ELR (cell line): Measurements from ENCODE around the gene TMEM82.
"Not testable (repeated sequence)": the region's sequence is repeated elsewhere in the genome, so short reads cannot be mapped to it uniquely, and the experiment has no call there.

ENCODE experiments used
- DNase-seq: peaks from one replicate; pipeline ENCODE4 v3.0.0-alpha.2; 2015; ENCODE audit warnings: low read depth

TMEM82 gene

GRCh38 chr1:15742339-15742801, at the start of gene TMEM82:
Gene TMEM82, plus strand, starts transcription at chr1:15742499. Its CDS starts 61 bp downstream, at chr1:15742560.
- no peak for DNase-seq

GRCh38 chr1:15693371-15693770, 48.9 kb upstream of the TMEM82 start:
- no peak for DNase-seq

DNA sequence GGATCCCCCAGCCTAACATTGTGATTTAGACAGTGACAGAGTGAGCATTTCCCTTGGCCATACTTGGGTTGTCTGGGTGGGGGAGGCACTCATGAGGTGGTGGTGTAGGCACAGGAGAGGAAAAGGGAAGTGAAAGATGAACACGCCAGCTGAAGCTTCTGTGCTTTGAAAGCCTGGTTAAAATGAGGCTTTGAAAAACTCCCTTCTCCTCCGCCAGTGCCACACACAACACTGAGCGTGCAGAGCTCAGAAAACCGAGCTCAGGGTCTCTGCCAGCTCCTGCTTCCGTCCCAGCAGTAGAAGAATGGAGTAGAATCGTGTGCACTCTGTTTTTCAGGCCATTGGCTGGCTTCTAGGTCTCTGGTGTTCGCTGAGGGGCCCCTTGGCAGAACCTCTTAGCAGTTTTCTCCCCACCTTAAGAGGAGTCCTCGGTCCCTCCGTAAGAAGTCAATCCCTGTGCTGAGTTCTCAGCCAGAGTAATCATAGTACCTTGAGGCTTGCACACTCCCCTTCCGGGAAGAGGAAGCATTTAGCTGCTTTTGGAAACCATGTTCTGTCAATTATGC, 45.3 kb upstream of the TMEM82 start:
- DNase-seq, result no peak

GRCh38 chr1:15698201-15698600, 44.1 kb upstream of the TMEM82 start:
- DNase-seq, result no peak

DNA sequence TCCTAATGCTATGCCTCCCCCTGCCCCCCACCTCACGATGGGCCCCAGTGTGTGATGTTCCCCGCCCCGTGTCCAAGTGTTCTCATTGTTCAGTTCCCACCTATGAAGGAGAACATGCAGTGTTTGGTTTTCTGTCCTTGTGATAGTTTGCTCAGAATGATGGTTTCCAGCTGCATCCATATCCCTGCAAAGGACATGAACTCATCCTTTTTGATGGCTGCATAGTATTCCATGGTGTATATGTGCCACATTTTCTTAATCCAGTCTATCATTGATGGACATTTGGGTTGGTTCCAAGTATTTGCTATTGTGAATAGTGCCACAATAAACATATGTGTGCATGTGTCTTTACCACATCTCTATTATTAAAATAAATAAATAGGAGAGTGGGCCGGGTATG, 43.0 kb upstream of the TMEM82 start:
- DNase-seq, result not testable (repeated sequence)

- DNase-seq, result no peak
These were observed 41.8 kb upstream of the TMEM82 start for GRCh38 chr1:15700508-15700907.

GRCh38 chr1:15701784-15702183, 40.5 kb upstream of the TMEM82 start:
- no peak for DNase-seq

DNA sequence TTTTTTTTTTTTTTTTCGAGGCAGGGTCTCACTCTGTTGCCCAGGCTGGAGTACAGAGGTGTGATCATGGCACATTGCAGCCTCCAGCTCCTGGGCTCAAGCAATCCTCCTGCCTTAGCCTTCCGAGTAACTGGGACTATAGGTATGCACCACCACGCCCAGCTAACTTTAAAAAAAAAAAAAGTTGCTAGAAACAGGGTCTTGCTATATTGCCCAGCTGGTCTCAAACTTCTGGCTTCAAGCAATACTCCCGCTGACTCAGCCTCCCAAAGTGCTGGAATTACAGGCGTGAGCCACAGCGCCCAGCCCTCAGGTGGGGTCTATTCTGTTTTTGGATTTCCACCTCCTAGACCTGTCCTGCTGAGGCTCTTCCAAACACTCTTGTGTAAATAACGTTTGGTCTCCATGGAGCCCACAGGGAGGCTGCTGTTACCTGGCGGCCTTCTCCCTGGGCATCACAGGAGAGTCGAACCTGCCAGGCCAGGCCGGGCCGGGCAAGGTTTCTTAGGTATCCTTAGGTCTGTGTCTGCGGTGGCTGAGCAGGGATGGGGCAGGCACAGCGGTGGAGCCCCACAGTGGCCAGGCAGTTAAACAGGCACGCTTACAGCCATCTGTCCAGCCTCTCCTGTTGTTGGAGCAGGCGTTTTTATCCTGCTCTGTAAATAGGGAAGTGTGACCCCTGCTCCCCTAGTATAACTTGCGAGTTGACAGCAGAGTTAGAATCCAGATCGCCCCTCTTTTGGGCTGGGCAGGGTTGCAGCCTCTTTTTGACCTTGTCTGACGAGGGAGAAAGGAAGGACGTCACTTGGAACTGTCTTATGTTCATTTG, 39.4 kb upstream of the TMEM82 start:
- DNase-seq, result peak; percentile 24

DNA sequence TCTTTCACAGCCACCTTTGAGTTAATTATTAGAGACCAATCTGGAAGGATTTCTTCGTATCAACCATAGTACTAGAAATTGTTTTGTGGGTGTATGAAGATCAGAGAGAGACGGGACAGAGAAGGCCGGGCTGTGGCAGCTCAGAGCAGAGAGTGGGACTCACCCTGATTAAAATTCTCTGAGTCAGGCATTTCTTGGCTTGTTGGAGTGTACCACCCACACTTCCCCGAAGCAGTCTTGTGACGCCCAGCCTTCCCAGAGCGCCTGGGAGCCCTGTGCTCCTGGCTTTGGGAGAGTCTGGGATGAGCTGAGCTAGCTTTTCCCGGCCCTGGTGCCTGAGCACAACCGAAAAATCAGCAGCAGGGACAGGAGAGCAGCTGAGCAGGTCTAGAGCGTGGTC, 38.7 kb upstream of the TMEM82 start:
- peak; percentile 82 for DNase-seq

GRCh38 chr1:15704526-15705183, 37.6 kb upstream of the TMEM82 start:
- no peak for DNase-seq

- DNase-seq, result no peak
These were observed 37.1 kb upstream of the TMEM82 start for GRCh38 chr1:15705184-15705566.

DNA sequence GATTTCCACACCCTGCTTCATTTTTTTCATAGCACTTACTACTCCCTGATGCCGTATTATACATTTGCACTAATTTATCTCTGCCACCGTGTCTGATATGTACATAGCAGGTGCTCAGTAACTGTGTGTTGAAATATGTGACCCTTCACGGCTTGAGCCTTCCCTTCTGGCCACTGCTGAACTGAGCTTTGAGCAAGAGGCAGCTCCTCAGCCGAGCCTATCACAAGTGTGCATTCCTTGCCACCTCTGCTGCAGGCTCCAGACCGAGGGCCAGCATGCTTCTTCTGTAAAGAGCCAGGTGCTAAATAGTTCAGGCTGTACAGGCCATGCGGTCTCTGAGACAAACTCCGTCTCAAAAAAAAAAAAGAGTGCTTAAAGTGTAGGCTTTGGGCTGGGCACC, 35.5 kb upstream of the TMEM82 start:
- DNase-seq, result no peak

DNA sequence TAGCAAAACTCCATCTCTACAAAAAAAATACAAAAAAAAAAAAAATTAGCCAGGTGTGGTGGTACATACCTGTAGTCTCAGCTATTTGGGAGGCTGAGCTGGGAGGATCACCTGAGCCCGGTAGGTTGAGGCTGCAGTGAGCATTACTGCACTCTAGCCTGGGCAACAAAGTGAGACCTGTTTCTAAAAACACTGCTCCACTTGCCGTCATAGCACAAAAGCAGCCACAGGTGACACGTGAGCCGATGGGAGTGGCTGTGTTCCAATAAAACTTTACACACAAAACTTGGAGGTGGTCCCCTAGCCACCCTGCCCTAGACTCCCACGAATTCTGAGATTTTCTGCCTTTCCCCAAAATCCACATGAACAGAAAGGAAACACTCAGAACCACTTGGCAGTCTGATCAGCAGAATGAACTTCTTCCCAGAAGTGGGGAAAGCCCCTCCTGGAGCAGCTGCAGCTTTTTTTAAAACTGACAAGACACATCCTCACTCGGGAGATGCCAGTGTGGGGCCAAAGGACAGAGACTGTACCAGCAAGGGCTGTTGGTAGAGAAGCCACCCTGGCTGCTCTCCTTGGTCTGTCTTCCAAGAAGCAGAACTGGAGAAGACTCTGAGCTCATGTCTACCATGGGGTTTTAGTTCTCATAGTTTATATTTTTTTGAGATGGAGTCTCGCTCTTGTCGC, 34.9 kb upstream of the TMEM82 start:
- no peak for DNase-seq

DNA sequence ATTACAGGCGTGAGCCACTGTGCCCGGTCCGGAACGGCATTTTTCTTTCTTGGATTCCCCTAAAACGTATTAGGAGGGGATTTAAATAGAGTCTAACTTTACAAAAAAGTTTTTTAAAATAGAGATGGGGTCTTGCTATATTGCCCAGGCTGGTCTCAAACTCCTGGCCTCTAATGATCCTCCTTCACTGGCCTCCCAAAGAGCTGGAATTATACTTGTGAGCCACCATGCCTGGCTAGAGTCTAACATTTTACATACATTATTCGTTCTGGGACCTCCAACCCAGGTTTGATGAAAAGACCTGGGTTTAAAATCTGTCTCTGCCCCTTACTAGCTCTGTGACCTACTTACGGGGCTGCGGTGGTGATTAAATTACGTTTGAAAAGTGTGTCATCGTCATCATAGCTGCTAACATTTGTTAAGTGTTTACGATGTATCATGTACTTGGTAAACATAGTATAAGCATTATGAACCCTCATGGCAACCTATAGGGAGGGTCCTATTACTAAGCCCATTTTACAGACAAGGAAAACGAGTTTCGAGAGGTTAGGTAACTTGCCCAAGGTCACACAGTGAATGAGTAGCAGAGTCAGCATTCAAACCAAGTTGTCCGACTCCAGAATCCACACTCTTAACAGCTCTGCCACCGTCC, 33.7 kb upstream of the TMEM82 start:
- no peak for DNase-seq

GRCh38 chr1:15709226-15709625, 33.1 kb upstream of the TMEM82 start:
- no peak for DNase-seq

DNA sequence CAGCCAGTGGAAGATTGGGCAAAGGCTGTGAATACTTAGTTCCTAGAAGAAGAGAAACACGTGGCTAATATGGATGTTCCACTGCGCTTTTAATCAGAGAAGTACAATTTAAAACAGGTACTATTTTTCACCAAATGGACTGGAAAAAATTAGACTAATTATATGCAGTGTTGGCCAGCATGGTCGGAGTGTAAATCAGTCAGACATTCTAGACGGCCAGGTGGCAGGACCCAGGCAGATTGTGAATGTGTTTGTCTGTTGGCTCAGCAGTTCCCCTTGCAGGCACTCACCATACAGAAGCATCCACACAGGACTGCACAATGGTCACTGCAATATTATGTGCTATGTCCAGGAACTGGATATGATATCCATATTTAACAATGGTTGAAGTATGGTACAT, 30.1 kb upstream of the TMEM82 start:
- DNase-seq, result no peak

- no peak for DNase-seq
These were observed 27.7 kb upstream of the TMEM82 start for GRCh38 chr1:15714406-15715136.

- no peak for DNase-seq
These were observed 24.7 kb upstream of the TMEM82 start for GRCh38 chr1:15717418-15718125.

DNA sequence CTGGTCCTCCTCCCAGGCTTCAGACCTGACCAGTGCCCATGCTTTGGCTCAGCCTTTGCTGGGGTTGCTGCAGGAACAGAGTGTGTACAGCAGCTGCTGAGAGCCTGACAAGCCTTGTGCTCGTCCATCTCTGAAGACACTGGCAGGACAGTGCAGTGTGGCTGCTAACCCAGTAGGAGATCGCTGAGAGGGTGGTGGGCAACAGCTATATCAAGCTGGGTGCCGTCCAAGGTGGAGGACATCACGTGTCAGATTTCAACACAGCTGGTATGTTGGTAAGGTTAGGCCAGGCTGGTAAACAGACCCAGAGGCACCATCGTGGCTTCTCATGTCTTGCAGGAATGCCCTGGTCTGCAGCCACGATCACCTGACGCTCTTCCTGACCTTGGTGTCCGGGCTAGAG, 24.1 kb upstream of the TMEM82 start:
- DNase-seq, result no peak

- no peak for DNase-seq
These were observed 22.7 kb upstream of the TMEM82 start for GRCh38 chr1:15719381-15720120.
